Breast epithelium (tissue), 4 donors: ENCODE measurements around the gene KLHL4. TPM values are rescaled to one million over a fixed set of nuclear protein-coding genes. Genes with fewer than 3 reads are reported as not detected.

Source experiments
- DNase-seq, 2 donors: peaks; one replicate each; pipeline ENCODE4 v3.0.0-alpha.2; 2019; ENCODE audit warnings: low spot score in 2 of 2
- H3K27ac ChIP-seq, 2 donors: fragments of 200-600 bp; sonication (generic) in 1 of 2; one replicate each; pipeline ENCODE4 v1.5.1; 2016 to 2019; ENCODE audit warnings: mild to moderate bottlenecking in 1 of 2
- H3K27me3 ChIP-seq, 2 donors: fragments of 200-600 bp; sonication (generic) in 1 of 2; one replicate each; pipeline versions ENCODE4 v1.5.1 to v1.6.0; 2017 to 2019; ENCODE audit warnings: control low read depth in 1 of 2, mild to moderate bottlenecking in 1 of 2
- H3K36me3 ChIP-seq: fragments of 200-600 bp; one replicate; pipeline ENCODE4 v1.5.1; 2019
- H3K4me1 ChIP-seq, 2 donors: fragments of 200-600 bp; sonication (generic); one replicate each; pipeline ENCODE4 v1.5.1; 2016 to 2019; ENCODE audit warnings: control low read depth in 1 of 2
- H3K4me3 ChIP-seq, 3 donors: fragments of 200-600 bp; sonication (generic); 1 replicate in 2 of 3; 2 replicates in 1 of 3; pipeline ENCODE4 v1.5.1; 2016 to 2019; ENCODE audit warnings: mild to moderate bottlenecking in 3 of 3, moderate library complexity in 2 of 3
- H3K9me3 ChIP-seq, 2 donors: fragments of 200-600 bp; sonication (generic) in 1 of 2; one replicate each; pipeline ENCODE4 v1.5.1; 2016 to 2019; ENCODE audit warnings: control low read depth in 1 of 2
- POLR2A ChIP-seq: fragments of 450-650 bp; IDR thresholded peaks from one replicate; pipeline ENCODE4 v1.6.1; 2016; ENCODE audit warnings: antibody characterized with exemption, mild to moderate bottlenecking, moderate library complexity
- POLR2AphosphoS5 ChIP-seq, 3 donors: sonication (generic); formaldehyde crosslinking; IDR thresholded peaks; one replicate each; pipeline ENCODE4 v1.6.1; 2017; ENCODE audit warnings: antibody characterized with exemption in 3 of 3
- intact Hi-C: fragments of 100-400 bp; cut with DNase I; formaldehyde crosslinking; loops from one replicate; pipeline ENCODE4 v1.15.1; 2023; ENCODE audit warnings: low total_unique reads
- total RNA-seq, 3 donors: library from RNA; depleted of rRNA; stranded (reverse); fragments of >200 nt; gene quantifications; one replicate each; pipeline ENCODE4 v1.1.0, GENCODE V29; 2016
- TF ChIP-seq, protein P1 (sequence below), 3 donors: fragments of 450-650 bp; IDR thresholded peaks; one replicate each; pipeline ENCODE4 v1.5.1; 2016 to 2017; ENCODE audit warnings: antibody characterized with exemption in 3 of 3, mild to moderate bottlenecking in 3 of 3, moderate library complexity in 3 of 3

The KLHL4 gene
- total RNA-seq, 3 donors from 2014 or later, result 0.66 to 2.1 (median 1.2) TPM

GRCh38 chrX:87528487-87528886 lies 10.9 kb downstream of the KLHL4 start:
- intact Hi-C loops, result loop anchor here (10.0 kb wide), 1 partner anchor 756 kb away; no protein-coding TSS in a partner anchor
- no peaks in the 10 kb centered on the region for H3K9me3 ChIP-seq
- no peak for TF ChIP-seq POLR2AphosphoS5 (IDR thresholded peaks at IDR 0.05)
- TF ChIP-seq POLR2A, result no peak
- TF ChIP-seq, protein P1, sequence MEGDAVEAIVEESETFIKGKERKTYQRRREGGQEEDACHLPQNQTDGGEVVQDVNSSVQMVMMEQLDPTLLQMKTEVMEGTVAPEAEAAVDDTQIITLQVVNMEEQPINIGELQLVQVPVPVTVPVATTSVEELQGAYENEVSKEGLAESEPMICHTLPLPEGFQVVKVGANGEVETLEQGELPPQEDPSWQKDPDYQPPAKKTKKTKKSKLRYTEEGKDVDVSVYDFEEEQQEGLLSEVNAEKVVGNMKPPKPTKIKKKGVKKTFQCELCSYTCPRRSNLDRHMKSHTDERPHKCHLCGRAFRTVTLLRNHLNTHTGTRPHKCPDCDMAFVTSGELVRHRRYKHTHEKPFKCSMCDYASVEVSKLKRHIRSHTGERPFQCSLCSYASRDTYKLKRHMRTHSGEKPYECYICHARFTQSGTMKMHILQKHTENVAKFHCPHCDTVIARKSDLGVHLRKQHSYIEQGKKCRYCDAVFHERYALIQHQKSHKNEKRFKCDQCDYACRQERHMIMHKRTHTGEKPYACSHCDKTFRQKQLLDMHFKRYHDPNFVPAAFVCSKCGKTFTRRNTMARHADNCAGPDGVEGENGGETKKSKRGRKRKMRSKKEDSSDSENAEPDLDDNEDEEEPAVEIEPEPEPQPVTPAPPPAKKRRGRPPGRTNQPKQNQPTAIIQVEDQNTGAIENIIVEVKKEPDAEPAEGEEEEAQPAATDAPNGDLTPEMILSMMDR (IDR thresholded peaks at IDR 0.05), result no peak
- DNase-seq, result no peak
- H3K27ac ChIP-seq, result no peak overlapping the region
- no peaks in the 10 kb centered on the region for H3K4me1 ChIP-seq
- no peaks in the 10 kb centered on the region for H3K36me3 ChIP-seq
- H3K27me3 ChIP-seq, result peaks cover 0 to 4% of the 10 kb centered on the region in 2 donors
- H3K4me3 ChIP-seq, result no peak overlapping the region

GRCh38 chrX:87571964-87572363 lies 54.4 kb downstream of the KLHL4 start:
- no peak for DNase-seq
- peaks cover 0 to 13% of the 10 kb centered on the region in 2 donors for H3K27me3 ChIP-seq
- no peak overlapping the region for H3K27ac ChIP-seq
- intact Hi-C loops, result no loop called here
- no peaks in the 10 kb centered on the region for H3K4me1 ChIP-seq
- H3K4me3 ChIP-seq, result no peak overlapping the region
- H3K9me3 ChIP-seq, result no peaks in the 10 kb centered on the region
- no peaks in the 10 kb centered on the region for H3K36me3 ChIP-seq
- TF ChIP-seq, protein P1 (IDR thresholded peaks at IDR 0.05), result no peak
- TF ChIP-seq POLR2AphosphoS5 (IDR thresholded peaks at IDR 0.05) (no peak), POLR2A (no peak)

DNA sequence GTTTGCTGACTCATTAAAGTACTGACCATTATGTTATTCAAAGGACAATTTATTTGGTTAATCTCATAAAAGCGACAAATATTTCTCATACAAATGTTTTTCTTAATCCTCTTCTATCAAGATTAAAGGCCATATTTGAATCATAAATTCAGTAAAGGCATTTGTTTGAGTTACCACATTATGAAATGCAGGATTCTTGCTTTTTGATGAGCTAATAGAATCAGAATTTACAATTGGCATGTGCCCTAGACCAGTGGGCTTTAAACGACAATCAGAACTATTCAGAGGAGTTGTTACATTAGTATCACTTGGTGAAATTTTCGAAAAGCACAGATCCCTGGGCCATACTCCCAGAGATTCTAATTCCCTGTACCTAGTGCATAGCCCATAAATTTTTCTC lies 55.3 kb downstream of the KLHL4 start:
- H3K36me3 ChIP-seq, result no peaks in the 10 kb centered on the region
- H3K27me3 ChIP-seq, result peaks cover 0 to 7% of the 10 kb centered on the region in 2 donors
- intact Hi-C loops, result no loop called here
- H3K4me1 ChIP-seq, result no peaks in the 10 kb centered on the region
- no peak for DNase-seq
- no peaks in the 10 kb centered on the region for H3K9me3 ChIP-seq
- no peak overlapping the region for H3K4me3 ChIP-seq
- TF ChIP-seq POLR2AphosphoS5 (IDR thresholded peaks at IDR 0.05) (no peak), POLR2A (no peak)
- TF ChIP-seq, protein P1 (IDR thresholded peaks at IDR 0.05), result no peak
- H3K27ac ChIP-seq, result no peak overlapping the region

GRCh38 chrX:87578978-87579377 lies 61.4 kb downstream of the KLHL4 start:
- no peak for DNase-seq
- intact Hi-C loops, result no loop called here
- Histone ChIP-seq H3K9me3 (no peaks in the 10 kb centered on the region), H3K4me3 (no peak overlapping the region), H3K27ac (no peak overlapping the region), H3K27me3 (peaks cover 0 to 30% of the 10 kb centered on the region in 2 donors), H3K36me3 (no peaks in the 10 kb centered on the region), H3K4me1 (no peaks in the 10 kb centered on the region)
- TF ChIP-seq POLR2AphosphoS5 (IDR thresholded peaks at IDR 0.05), result no peak
- TF ChIP-seq, protein P1 (IDR thresholded peaks at IDR 0.05), result no peak
- TF ChIP-seq POLR2A, result no peak

GRCh38 chrX:87580862-87581261 lies 63.3 kb downstream of the KLHL4 start:
- H3K4me1 ChIP-seq, result no peaks in the 10 kb centered on the region
- no peak overlapping the region for H3K27ac ChIP-seq
- no peak overlapping the region for H3K4me3 ChIP-seq
- no peaks in the 10 kb centered on the region for H3K9me3 ChIP-seq
- DNase-seq, result no peak
- intact Hi-C loops, result no loop called here
- H3K27me3 ChIP-seq, result peaks cover 0 to 29% of the 10 kb centered on the region in 2 donors
- no peaks in the 10 kb centered on the region for H3K36me3 ChIP-seq
- TF ChIP-seq, protein P1 (IDR thresholded peaks at IDR 0.05), result no peak
- TF ChIP-seq POLR2AphosphoS5 (IDR thresholded peaks at IDR 0.05) (no peak), POLR2A (no peak)
